Stomach (tissue), 9 donors: ENCODE data around the gene KRTAP6-1. TPM values are rescaled to one million over a fixed set of nuclear protein-coding genes. Genes with fewer than 3 reads are reported as not detected.

Source experiments
- DNase-seq, 2 donors: peaks; one replicate each; pipeline versions ENCODE4 v3.0.0 to v3.0.0-alpha.2; 2013 to 2019
- H3K27ac ChIP-seq, 5 donors: fragments of 200-600 bp in 4 of 5; sonication (generic) in 4 of 5; one replicate each; pipeline ENCODE4 v1.5.1; 2013 to 2019; ENCODE audit warnings: mild to moderate bottlenecking in 1 of 5, moderate library complexity in 1 of 5
- H3K27me3 ChIP-seq, 3 donors: fragments of 200-600 bp; sonication (generic); one replicate each; pipeline ENCODE4 v1.5.1; 2017 to 2019; ENCODE audit warnings: mixed run types in 1 of 3
- H3K36me3 ChIP-seq, 4 donors: fragments of 200-600 bp; sonication (generic); 1 replicate in 3 of 4; 2 replicates in 1 of 4; pipeline ENCODE4 v1.5.1; 2016 to 2019
- H3K4me1 ChIP-seq, 4 donors: fragments of 200-600 bp; sonication (generic); one replicate each; pipeline ENCODE4 v1.5.1; 2016 to 2019
- H3K4me3 ChIP-seq, 4 donors: fragments of 200-600 bp; sonication (generic) in 3 of 4; one replicate each; pipeline ENCODE4 v1.5.1; 2016 to 2019; ENCODE audit warnings: mild to moderate bottlenecking in 1 of 4
- H3K9me3 ChIP-seq, 4 donors: fragments of 200-600 bp; sonication (generic); one replicate each; pipeline ENCODE4 v1.5.1; 2016 to 2019
- CTCF ChIP-seq, 7 experiments: fragments of 450-650 bp in 4 of 7; fragments of 200-600 bp in 3 of 7; sonication (generic) in 3 of 7; IDR thresholded peaks; one replicate each; pipeline ENCODE4 v1.5.1; 2016 to 2019; ENCODE audit warnings: antibody characterized with exemption in 7 of 7, control low read depth in 2 of 7, mild to moderate bottlenecking in 1 of 7
- EP300 ChIP-seq: sonication (generic); formaldehyde crosslinking; IDR thresholded peaks from one replicate; pipeline ENCODE4 v1.6.1; 2017; ENCODE audit warnings: antibody characterized with exemption
- POLR2A ChIP-seq, 4 donors: fragments of 450-650 bp; IDR thresholded peaks; one replicate each; pipeline ENCODE4 v1.6.1; 2016; ENCODE audit warnings: antibody characterized with exemption in 4 of 4, control low read depth in 2 of 4, mild to moderate bottlenecking in 1 of 4, moderate library complexity in 1 of 4
- POLR2AphosphoS5 ChIP-seq, 3 donors: sonication (generic); formaldehyde crosslinking; IDR thresholded peaks; one replicate each; pipeline ENCODE4 v1.6.1; 2016; ENCODE audit warnings: antibody characterized with exemption in 3 of 3
- WGBS, 5 donors: extraction: QIAGEN DNeasy Blood & Tissue Kit in 3 of 5; methylation state at CpG; one replicate each; pipeline versions ENCODE4 v1.1.5 to v1.1.7; 2013 to 2018; 5-methylcytosine and 5-hydroxymethylcytosine counted together
- intact Hi-C: fragments of 100-400 bp; cut with DNase I; formaldehyde crosslinking; loops from one replicate; pipeline ENCODE4 v1.15.1; 2023; ENCODE audit warnings: low total_unique reads
- polyA plus RNA-seq, 3 donors: library from polyadenylated mRNA; stranded (reverse); fragments of 200-250 nt; gene quantifications; one replicate each; pipeline ENCODE4 v1.2.3, GENCODE V29; 2013
- small RNA-seq, 4 donors: library from RNA; depleted of rRNA; stranded (forward); fragments of <200 nt; gene quantifications; one replicate each; pipeline ENCODE3, GENCODE V24; 2016
- total RNA-seq, 5 donors: library from RNA; depleted of rRNA; stranded (reverse); fragments of >200 nt; gene quantifications; one replicate each; pipeline versions ENCODE4 v1.1.0 to v1.2.3, GENCODE V29; 2014 to 2016
- donor health status: healthy with polysubstance abuse.
- donor health status: Bipolar disorder and iron deficiency.
- donor health status: healthy.

KRTAP6-1 gene
- total and polyA plus RNA-seq, 8 donors, result not detected

GRCh38 chr21:30579346-30579745 is 34.4 kb downstream of the KRTAP6-1 start:
- Histone ChIP-seq H3K27me3 (no peaks in the 10 kb centered on the region), H3K27ac (no peak overlapping the region), H3K4me1 (no peaks in the 10 kb centered on the region), H3K4me3 (no peak overlapping the region), H3K36me3 (no peaks in the 10 kb centered on the region), H3K9me3 (no peaks in the 10 kb centered on the region)
- peak in 1 of 2 donors; percentile 13 for DNase-seq
- 29 to 73% (median 50%) methylated on average over 1 of the region's 1 CpG for WGBS, 5 donors
- intact Hi-C loops, result no loop called here
- TF ChIP-seq POLR2A (IDR thresholded peaks at IDR 0.05) (no peak), EP300 (no peak), CTCF (IDR thresholded peaks at IDR 0.05) (no peak), POLR2AphosphoS5 (IDR thresholded peaks at IDR 0.05) (no peak)

GRCh38 chr21:30577766-30578165 is 36.0 kb downstream of the KRTAP6-1 start:
- Histone ChIP-seq H3K27ac (no peak overlapping the region), H3K4me1 (no peaks in the 10 kb centered on the region), H3K27me3 (no peaks in the 10 kb centered on the region), H3K4me3 (no peak overlapping the region), H3K9me3 (no peaks in the 10 kb centered on the region), H3K36me3 (no peaks in the 10 kb centered on the region)
- TF ChIP-seq CTCF (IDR thresholded peaks at IDR 0.05) (no peak), EP300 (no peak), POLR2AphosphoS5 (IDR thresholded peaks at IDR 0.05) (no peak), POLR2A (IDR thresholded peaks at IDR 0.05) (no peak)
- intact Hi-C loops, result no loop called here
- no peak for DNase-seq

- intact Hi-C loops, result no loop called here
- Histone ChIP-seq H3K9me3 (no peaks in the 10 kb centered on the region), H3K36me3 (no peaks in the 10 kb centered on the region), H3K4me1 (no peaks in the 10 kb centered on the region), H3K4me3 (no peak overlapping the region), H3K27me3 (no peaks in the 10 kb centered on the region), H3K27ac (no peak overlapping the region)
- no peak for TF ChIP-seq EP300
- no peak for TF ChIP-seq POLR2AphosphoS5 (IDR thresholded peaks at IDR 0.05)
- TF ChIP-seq CTCF (IDR thresholded peaks at IDR 0.05), result no peak
- no peak for TF ChIP-seq POLR2A (IDR thresholded peaks at IDR 0.05)
- DNase-seq, result no peak
These were observed 46.1 kb downstream of the KRTAP6-1 start for GRCh38 chr21:30567617-30568016.

- H3K27ac ChIP-seq, result no peak overlapping the region
- no peaks in the 10 kb centered on the region for H3K4me1 ChIP-seq
- no peak for DNase-seq
- H3K36me3 ChIP-seq, result no peaks in the 10 kb centered on the region
- intact Hi-C loops, result no loop called here
- no peak for TF ChIP-seq POLR2AphosphoS5 (IDR thresholded peaks at IDR 0.05)
- TF ChIP-seq EP300, result no peak
- no peak for TF ChIP-seq CTCF (IDR thresholded peaks at IDR 0.05)
- TF ChIP-seq POLR2A (IDR thresholded peaks at IDR 0.05), result no peak
- H3K27me3 ChIP-seq, result no peaks in the 10 kb centered on the region
- no peaks in the 10 kb centered on the region for H3K9me3 ChIP-seq
- 75 to 91% (median 85%) methylated on average over 2 of the region's 2 CpGs for WGBS, 5 donors
- no peak overlapping the region for H3K4me3 ChIP-seq
These were observed 50.1 kb downstream of the KRTAP6-1 start for GRCh38 chr21:30563630-30564029.

Small RNA genes lying within 50 kb of the gene (small RNA-seq; reads per million reads assigned to genes)
- 0 reads per million in 4 donors for gene KRTAP20-1
- 0 reads per million in 4 donors for gene KRTAP20-3
- gene KRTAP20-4, result 0 reads per million in 4 donors
- gene KRTAP22-1, result 0 reads per million in 4 donors
- 0 reads per million in 4 donors for gene KRTAP22-2

Other genes with a start within 250 kb of the KRTAP6-1 start
- gene KRTAP13-2, start 241.7 kb downstream of the KRTAP6-1 start, total RNA-seq, result not detected
- gene KRTAP13-2, start 241.7 kb downstream of the KRTAP6-1 start, polyA plus RNA-seq, result not detected
- gene KRTAP13-1, start 217.9 kb downstream of the KRTAP6-1 start, total RNA-seq, result not detected
- not detected for gene KRTAP13-1, start 217.9 kb downstream of the KRTAP6-1 start, polyA plus RNA-seq
- not detected for gene KRTAP13-3, start 188.0 kb downstream of the KRTAP6-1 start, total RNA-seq
- not detected for gene KRTAP13-3, start 188.0 kb downstream of the KRTAP6-1 start, polyA plus RNA-seq
- not detected for gene KRTAP13-4, start 183.7 kb downstream of the KRTAP6-1 start, total RNA-seq
- not detected for gene KRTAP13-4, start 183.7 kb downstream of the KRTAP6-1 start, polyA plus RNA-seq
- not detected for gene KRTAP15-1, start 173.7 kb downstream of the KRTAP6-1 start, total RNA-seq
- not detected for gene KRTAP15-1, start 173.7 kb downstream of the KRTAP6-1 start, polyA plus RNA-seq
- not detected for gene KRTAP19-1, start 133.6 kb downstream of the KRTAP6-1 start, total RNA-seq
- not detected for gene KRTAP19-1, start 133.6 kb downstream of the KRTAP6-1 start, polyA plus RNA-seq
- not detected for gene KRTAP19-2, start 126.5 kb downstream of the KRTAP6-1 start, total RNA-seq
- gene KRTAP19-2, start 126.5 kb downstream of the KRTAP6-1 start, polyA plus RNA-seq, result not detected
- gene KRTAP19-3, start 121.9 kb downstream of the KRTAP6-1 start, total RNA-seq, result not detected
- not detected for gene KRTAP19-3, start 121.9 kb downstream of the KRTAP6-1 start, polyA plus RNA-seq
- not detected for gene KRTAP19-4, start 116.8 kb downstream of the KRTAP6-1 start, total RNA-seq
- not detected for gene KRTAP19-4, start 116.8 kb downstream of the KRTAP6-1 start, polyA plus RNA-seq
- not detected for gene KRTAP19-5, start 111.8 kb downstream of the KRTAP6-1 start, total RNA-seq
- not detected for gene KRTAP19-5, start 111.8 kb downstream of the KRTAP6-1 start, polyA plus RNA-seq
- not detected for gene KRTAP19-6, start 72.1 kb downstream of the KRTAP6-1 start, total RNA-seq
- not detected for gene KRTAP19-6, start 72.1 kb downstream of the KRTAP6-1 start, polyA plus RNA-seq
- not detected for gene KRTAP19-7, start 52.6 kb downstream of the KRTAP6-1 start, total RNA-seq
- not detected for gene KRTAP19-7, start 52.6 kb downstream of the KRTAP6-1 start, polyA plus RNA-seq
- not detected for gene KRTAP22-2, start 23.5 kb downstream of the KRTAP6-1 start, total RNA-seq
- not detected for gene KRTAP22-2, start 23.5 kb downstream of the KRTAP6-1 start, polyA plus RNA-seq
- gene KRTAP6-3, start 21.5 kb downstream of the KRTAP6-1 start, total RNA-seq, result not detected
- gene KRTAP6-3, start 21.5 kb downstream of the KRTAP6-1 start, polyA plus RNA-seq, result not detected
- not detected for gene KRTAP6-2, start 15.0 kb downstream of the KRTAP6-1 start, total RNA-seq
- gene KRTAP6-2, start 15.0 kb downstream of the KRTAP6-1 start, polyA plus RNA-seq, result not detected
- gene KRTAP22-1, start 12.8 kb downstream of the KRTAP6-1 start, total RNA-seq, result not detected
- gene KRTAP22-1, start 12.8 kb downstream of the KRTAP6-1 start, polyA plus RNA-seq, result not detected
- not detected for gene KRTAP20-1, start 2.5 kb upstream of the KRTAP6-1 start, total RNA-seq
- gene KRTAP20-1, start 2.5 kb upstream of the KRTAP6-1 start, polyA plus RNA-seq, result not detected
- not detected for gene KRTAP20-4, start 6.7 kb upstream of the KRTAP6-1 start, total RNA-seq
- not detected for gene KRTAP20-4, start 6.7 kb upstream of the KRTAP6-1 start, polyA plus RNA-seq
- gene KRTAP20-2, start 21.3 kb upstream of the KRTAP6-1 start, total RNA-seq, result not detected
- not detected for gene KRTAP20-2, start 21.3 kb upstream of the KRTAP6-1 start, polyA plus RNA-seq
- gene KRTAP20-3, start 28.9 kb upstream of the KRTAP6-1 start, total RNA-seq, result not detected
- gene KRTAP20-3, start 28.9 kb upstream of the KRTAP6-1 start, polyA plus RNA-seq, result not detected
- gene KRTAP21-3, start 104.8 kb upstream of the KRTAP6-1 start, total RNA-seq, result not detected
- gene KRTAP21-3, start 104.8 kb upstream of the KRTAP6-1 start, polyA plus RNA-seq, result not detected
- gene KRTAP21-2, start 133.3 kb upstream of the KRTAP6-1 start, total RNA-seq, result not detected
- gene KRTAP21-2, start 133.3 kb upstream of the KRTAP6-1 start, polyA plus RNA-seq, result not detected
- gene KRTAP21-1, start 141.5 kb upstream of the KRTAP6-1 start, total RNA-seq, result not detected
- gene KRTAP21-1, start 141.5 kb upstream of the KRTAP6-1 start, polyA plus RNA-seq, result not detected
- gene KRTAP8-1, start 199.3 kb upstream of the KRTAP6-1 start, total RNA-seq, result not detected
- not detected for gene KRTAP8-1, start 199.3 kb upstream of the KRTAP6-1 start, polyA plus RNA-seq
- not detected for gene KRTAP7-1, start 215.8 kb upstream of the KRTAP6-1 start, total RNA-seq
- not detected for gene KRTAP7-1, start 215.8 kb upstream of the KRTAP6-1 start, polyA plus RNA-seq